ENCODE results near the gene CPOX.

CPOX gene

GRCh38 chr3:98556164-98557130 lies 37.0 kb downstream of the CPOX start:
- H3K4me3 ChIP-seq (ENCODE audit: low read depth, low read length), result peak overlapping the region; percentile 90
- DNase-seq (ENCODE audit: low read depth), result peak; percentile 99
- TF ChIP-seq, protein P1, sequence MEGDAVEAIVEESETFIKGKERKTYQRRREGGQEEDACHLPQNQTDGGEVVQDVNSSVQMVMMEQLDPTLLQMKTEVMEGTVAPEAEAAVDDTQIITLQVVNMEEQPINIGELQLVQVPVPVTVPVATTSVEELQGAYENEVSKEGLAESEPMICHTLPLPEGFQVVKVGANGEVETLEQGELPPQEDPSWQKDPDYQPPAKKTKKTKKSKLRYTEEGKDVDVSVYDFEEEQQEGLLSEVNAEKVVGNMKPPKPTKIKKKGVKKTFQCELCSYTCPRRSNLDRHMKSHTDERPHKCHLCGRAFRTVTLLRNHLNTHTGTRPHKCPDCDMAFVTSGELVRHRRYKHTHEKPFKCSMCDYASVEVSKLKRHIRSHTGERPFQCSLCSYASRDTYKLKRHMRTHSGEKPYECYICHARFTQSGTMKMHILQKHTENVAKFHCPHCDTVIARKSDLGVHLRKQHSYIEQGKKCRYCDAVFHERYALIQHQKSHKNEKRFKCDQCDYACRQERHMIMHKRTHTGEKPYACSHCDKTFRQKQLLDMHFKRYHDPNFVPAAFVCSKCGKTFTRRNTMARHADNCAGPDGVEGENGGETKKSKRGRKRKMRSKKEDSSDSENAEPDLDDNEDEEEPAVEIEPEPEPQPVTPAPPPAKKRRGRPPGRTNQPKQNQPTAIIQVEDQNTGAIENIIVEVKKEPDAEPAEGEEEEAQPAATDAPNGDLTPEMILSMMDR (IDR thresholded peaks at IDR 0.05; ENCODE audit: insufficient read depth, low read depth, low read length, missing control alignments), result no peak

DNA sequence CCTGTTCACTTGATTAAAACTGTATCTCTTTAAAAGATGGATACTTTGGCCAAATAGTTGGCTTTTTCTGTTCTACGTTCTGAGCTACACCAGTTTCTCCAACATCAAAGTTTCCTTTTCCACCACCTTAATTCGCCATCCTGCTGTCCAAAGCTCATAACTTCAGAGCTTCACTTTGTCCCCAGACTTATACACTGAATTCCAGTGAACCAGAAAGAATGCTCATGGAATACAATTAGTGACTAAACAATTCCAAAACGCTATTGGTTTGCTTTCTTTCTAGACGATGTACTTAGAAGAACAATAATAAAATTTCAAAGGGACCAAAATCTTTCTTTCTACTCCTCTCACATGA lies 38.4 kb downstream of the CPOX start:
- TF ChIP-seq, protein P1 (IDR thresholded peaks at IDR 0.05; ENCODE audit: insufficient read depth, low read depth, low read length, missing control alignments), result no peak
- DNase-seq (ENCODE audit: low read depth), result no peak
- H3K4me3 ChIP-seq (ENCODE audit: low read depth, low read length), result peak overlapping the region; percentile 90

DNA sequence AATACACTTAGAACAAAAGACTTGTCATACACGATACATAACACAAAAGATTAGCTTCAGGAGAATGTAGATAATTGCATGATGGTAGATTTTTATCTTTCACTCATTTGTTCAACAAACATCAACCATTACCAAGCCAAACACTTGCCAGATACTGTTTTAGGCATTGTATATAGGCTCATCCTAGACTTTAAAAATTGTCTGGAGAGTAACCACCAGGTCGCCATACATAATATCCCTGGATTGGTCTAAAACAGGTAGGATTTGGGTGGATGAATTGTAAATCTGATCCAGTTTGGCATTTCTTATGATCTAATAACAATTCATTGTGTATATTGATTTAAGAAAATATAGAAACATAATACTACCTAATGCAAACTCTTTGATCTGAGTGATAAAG lies 38.8 kb downstream of the CPOX start:
- TF ChIP-seq, protein P1 (IDR thresholded peaks at IDR 0.05; ENCODE audit: insufficient read depth, low read depth, low read length, missing control alignments), result no peak
- H3K4me3 ChIP-seq (ENCODE audit: low read depth, low read length), result peak overlapping the region; percentile 90
- DNase-seq (ENCODE audit: low read depth), result no peak

DNA sequence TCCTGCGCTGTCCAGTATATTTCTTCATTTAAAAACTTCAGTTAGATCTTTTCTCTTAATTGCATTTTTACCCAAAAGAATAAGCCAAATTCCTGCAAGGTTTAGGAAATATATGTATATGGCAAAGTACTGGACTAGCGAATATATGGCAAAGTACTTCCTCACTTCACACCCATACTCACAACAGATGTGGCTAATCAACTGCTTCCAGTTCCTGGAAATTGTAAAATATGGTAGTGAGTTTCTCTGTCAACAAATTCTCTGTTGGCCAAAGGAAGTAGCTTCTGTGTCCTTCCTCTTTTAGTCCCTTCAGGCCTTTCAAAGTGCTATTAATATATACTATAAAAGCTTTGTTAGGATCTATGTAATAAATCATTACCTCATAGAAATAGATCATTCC lies 39.7 kb downstream of the CPOX start:
- DNase-seq (ENCODE audit: low read depth), result peak; percentile 71
- TF ChIP-seq, protein P1 (IDR thresholded peaks at IDR 0.05; ENCODE audit: insufficient read depth, low read depth, low read length, missing control alignments), result no peak
- H3K4me3 ChIP-seq (ENCODE audit: low read depth, low read length), result peak overlapping the region; percentile 90

GRCh38 chr3:98553021-98553563 lies 40.3 kb downstream of the CPOX start:
- TF ChIP-seq, protein P1 (IDR thresholded peaks at IDR 0.05; ENCODE audit: insufficient read depth, low read depth, low read length, missing control alignments), result no peak
- DNase-seq (ENCODE audit: low read depth), result peak; percentile 54
- peak overlapping the region; percentile 90 for H3K4me3 ChIP-seq (ENCODE audit: low read depth, low read length)

DNA sequence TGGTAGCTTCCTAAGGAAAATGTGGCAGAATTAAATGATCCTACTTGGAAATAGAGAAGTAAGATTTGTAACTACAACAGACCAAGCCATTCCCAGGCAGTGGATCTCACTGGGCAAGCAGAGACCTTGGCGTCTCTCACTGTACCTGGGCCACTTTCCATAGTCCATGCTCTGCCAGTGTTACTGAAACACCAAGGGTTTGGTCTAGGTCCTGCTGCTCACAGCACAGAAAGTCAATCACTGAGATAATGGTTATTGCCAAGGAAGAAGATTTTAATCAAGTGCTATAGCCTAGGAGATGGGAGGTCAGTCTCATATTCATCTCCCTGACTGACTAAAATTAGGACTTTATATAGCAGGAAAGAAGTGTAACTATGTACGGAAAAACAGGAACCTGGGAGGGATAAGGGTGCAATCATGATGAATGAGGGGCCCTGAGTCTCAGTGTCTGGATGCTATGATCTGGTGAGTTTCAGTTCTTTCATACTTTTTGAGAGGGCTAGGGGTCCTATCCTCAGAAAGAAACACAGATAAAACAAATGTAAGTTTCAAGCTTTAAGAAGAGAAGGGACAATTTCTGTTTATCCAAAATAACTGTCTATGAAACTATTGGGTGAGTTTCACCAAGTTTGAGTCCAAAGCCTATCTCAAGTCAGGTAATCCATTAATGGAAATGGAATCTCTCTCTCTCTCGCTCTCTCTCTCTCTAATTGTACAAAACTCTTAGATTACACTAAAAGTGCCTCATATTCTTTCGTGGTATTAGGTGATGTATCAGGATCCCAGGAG lies 41.0 kb downstream of the CPOX start:
- DNase-seq (ENCODE audit: low read depth), result no peak
- H3K4me3 ChIP-seq (ENCODE audit: low read depth, low read length), result peak overlapping the region; percentile 90
- TF ChIP-seq, protein P1 (IDR thresholded peaks at IDR 0.05; ENCODE audit: insufficient read depth, low read depth, low read length, missing control alignments), result no peak
